Activated CD4-positive, CD25-positive, alpha-beta regulatory T cell treated with anti-CD3 and anti-CD28 coated beads, Interleukin-2, amount 50 U/mL, for 72 hours (primary cell): Measurements from ENCODE around the gene FBXL14.

Experiments
- DNase-seq: peaks from one replicate; pipeline ENCODE4 v3.0.0; 2021

FBXL14 gene

GRCh38 chr12:1594261-1595025, at the start of gene FBXL14:
TSS of gene FBXL14 (minus strand) at chr12:1594581. CDS start at chr12:1594066, 515 bp downstream.
- DNase-seq, result peak; percentile 88

- DNase-seq, result no peak
Observed at GRCh38 chr12:1643905-1644533, 49.6 kb upstream of the FBXL14 start.

GRCh38 chr12:1643043-1643442, 48.7 kb upstream of the FBXL14 start:
- DNase-seq, result no peak

GRCh38 chr12:1642513-1642912, 48.1 kb upstream of the FBXL14 start:
- DNase-seq, result no peak

GRCh38 chr12:1640328-1641234, 46.2 kb upstream of the FBXL14 start:
- no peak for DNase-seq

GRCh38 chr12:1639538-1639937, 45.2 kb upstream of the FBXL14 start:
- no peak for DNase-seq

GRCh38 chr12:1638203-1638602, 43.8 kb upstream of the FBXL14 start:
- no peak for DNase-seq

GRCh38 chr12:1635301-1636095, 41.1 kb upstream of the FBXL14 start:
- DNase-seq, result no peak

- peak; percentile 54 for DNase-seq
Observed at GRCh38 chr12:1634590-1635191, 40.3 kb upstream of the FBXL14 start.

- no peak for DNase-seq
Observed at GRCh38 chr12:1634149-1634548, 39.8 kb upstream of the FBXL14 start.

- DNase-seq, result no peak
Observed at GRCh38 chr12:1633459-1633858, 39.1 kb upstream of the FBXL14 start.

- no peak for DNase-seq
Observed at GRCh38 chr12:1632702-1633101, 38.3 kb upstream of the FBXL14 start.

- DNase-seq, result no peak
Observed at GRCh38 chr12:1630827-1631591, 36.6 kb upstream of the FBXL14 start.

GRCh38 chr12:1630133-1630826, 35.9 kb upstream of the FBXL14 start:
- no peak for DNase-seq

GRCh38 chr12:1629338-1630132, 35.2 kb upstream of the FBXL14 start:
- DNase-seq, result no peak

- no peak for DNase-seq
Observed at GRCh38 chr12:1628666-1629337, 34.4 kb upstream of the FBXL14 start, which contains the start of gene WNT5B. TSS of gene WNT5B (plus strand) at chr12:1629231. CDS start at chr12:1631355, 2,124 bp downstream.

- no peak for DNase-seq
Observed at GRCh38 chr12:1622406-1622805, 28.0 kb upstream of the FBXL14 start.

GRCh38 chr12:1620092-1620491, 25.7 kb upstream of the FBXL14 start:
- no peak for DNase-seq

GRCh38 chr12:1619587-1619986, 25.2 kb upstream of the FBXL14 start:
- DNase-seq, result no peak
